WI38 (cell line): Measurements from ENCODE around the gene TXNRD3.

Experiments used
- H3K4me3 ChIP-seq: 2 replicates; pipeline ENCODE4 v1.5.1; 2011; ENCODE audit warnings: low read depth, mild to moderate bottlenecking, control low read depth, low read length
- CTCF ChIP-seq: IDR thresholded peaks from 2 replicates; pipeline ENCODE4 v1.5.1; 2012; ENCODE audit warnings: low read depth, mild to moderate bottlenecking, control low read depth, low read length

TXNRD3 gene

DNA sequence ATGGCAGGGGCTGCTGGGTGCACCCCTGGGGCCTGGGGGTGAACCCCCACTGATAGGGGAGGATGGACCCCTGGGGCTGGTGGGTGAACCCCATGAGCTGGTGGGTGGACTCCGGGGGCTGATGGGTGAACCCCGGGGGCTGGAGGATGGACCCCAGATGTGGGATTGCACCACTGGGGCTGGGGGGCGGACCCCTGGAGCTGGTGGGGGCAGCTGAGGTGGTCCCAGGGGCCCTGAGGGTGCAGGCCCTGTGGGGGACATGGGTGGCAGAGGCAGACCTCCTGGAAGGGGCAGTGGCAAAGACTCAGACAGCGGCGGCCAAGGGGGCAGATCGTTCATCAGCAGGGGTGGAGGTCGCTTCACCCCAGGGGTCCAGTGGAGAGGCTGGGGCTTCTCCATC lies 17.4 kb upstream of the TXNRD3 start:
- H3K4me3 ChIP-seq = no peak overlapping the region
- no peak for TF ChIP-seq CTCF

DNA sequence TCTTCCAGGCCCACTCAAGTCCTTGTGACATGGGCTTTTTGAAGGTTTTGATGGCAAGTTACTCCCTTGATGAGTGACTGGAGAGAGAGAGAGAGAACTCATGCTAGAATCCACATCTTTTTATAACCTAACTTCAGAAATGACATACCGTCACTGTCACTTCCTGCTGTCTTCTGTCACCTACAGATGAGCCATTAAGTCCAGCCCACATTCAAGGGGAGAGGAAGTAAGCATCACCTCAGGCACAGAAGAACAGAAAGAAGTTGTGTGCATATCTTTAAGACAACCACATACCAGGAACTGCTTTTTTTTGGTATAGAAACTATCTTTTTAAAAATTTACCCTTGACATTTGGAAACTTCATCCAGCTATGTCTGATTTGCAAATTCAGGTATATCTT lies 16.6 kb upstream of the TXNRD3 start:
- no peak for TF ChIP-seq CTCF
- no peak overlapping the region for H3K4me3 ChIP-seq

- no peak overlapping the region for H3K4me3 ChIP-seq
- no peak for TF ChIP-seq CTCF
These were observed 13.8 kb upstream of the TXNRD3 start for GRCh38 chr3:126668450-126669401.

DNA sequence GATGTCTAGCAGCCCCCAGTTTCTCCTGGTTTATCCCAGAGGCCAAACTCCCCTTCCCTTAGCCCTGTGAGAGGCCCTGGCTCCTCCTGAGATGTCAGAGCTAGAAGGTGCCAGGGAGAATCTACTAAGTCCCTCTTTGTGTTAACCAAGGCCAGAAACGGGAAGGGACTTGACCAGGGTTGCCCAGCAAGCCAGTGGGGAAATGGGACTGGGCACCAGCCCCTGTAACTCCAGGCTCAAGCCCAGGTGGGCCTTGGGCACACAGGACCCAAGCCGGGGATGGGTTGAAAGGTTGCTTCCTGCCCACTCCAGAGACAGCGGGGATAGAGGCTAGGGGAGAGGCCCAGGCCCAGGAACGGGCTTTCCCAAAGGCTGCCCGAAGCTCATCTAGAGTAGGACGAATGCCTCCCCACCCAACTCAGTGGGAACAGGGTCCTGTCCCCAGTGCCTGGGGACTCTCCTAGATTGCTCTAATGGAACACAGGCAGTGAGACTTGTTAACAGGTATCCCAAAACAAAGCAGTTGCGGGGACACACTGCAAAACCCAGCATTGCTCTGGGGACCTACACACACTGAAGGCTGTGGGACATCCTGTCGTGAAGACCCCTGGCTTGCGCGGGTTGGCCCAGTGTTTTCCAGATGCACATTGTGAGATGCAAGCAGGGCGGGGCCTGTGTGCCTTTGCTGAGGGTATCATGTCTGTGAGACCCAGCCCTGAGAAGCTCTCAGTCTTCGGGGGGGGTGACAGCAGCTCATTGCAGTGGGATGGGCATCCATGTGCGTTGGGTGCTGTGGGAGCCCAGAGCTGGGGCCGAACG lies 12.9 kb upstream of the TXNRD3 start:
- TF ChIP-seq CTCF = no peak
- no peak overlapping the region for H3K4me3 ChIP-seq

- no peak for TF ChIP-seq CTCF
- H3K4me3 ChIP-seq = no peak overlapping the region
These were observed 12.0 kb upstream of the TXNRD3 start for GRCh38 chr3:126666658-126667528.

DNA sequence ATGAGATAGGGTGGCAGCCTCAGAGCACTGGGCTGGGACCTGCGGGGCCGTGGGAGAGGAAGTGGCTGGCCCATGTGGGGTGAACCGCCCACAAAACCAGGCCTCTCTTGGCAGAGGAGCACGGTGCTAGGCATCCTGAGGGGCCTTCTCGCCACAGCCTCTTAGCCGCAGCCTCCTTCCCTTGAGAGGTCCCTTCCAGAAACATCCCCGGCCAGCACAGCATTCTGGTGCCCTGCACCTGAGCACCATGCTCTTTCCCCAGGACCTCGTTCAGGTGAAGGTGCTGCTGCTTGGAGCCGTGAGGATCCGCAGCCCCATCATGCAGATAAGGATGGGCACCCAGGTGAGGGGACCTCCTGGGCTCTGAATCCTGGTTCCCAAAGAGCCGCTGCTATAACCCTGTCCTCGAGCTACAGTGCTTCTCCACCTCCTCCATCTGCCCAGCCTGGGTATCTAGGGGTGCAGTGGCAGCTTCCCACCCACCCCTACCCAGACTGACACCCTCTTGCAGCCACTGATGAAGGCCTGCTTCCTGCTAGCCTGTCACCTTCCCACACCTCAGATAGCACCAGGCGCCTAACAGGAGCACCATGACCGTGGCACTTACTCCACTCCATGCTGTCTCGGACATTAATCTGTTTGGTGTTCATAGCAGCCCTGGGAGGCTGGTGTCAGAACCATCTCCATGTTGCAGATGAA lies 11.2 kb upstream of the TXNRD3 start:
- TF ChIP-seq CTCF = no peak
- H3K4me3 ChIP-seq = no peak overlapping the region
